Activated naive CD8-positive, alpha-beta T cell treated with anti-CD3 and anti-CD28 coated beads, Interleukin-2, amount 10 ng/mL, durations not matched to agents 7 days and 5 days (primary cell): Measurements from ENCODE around the gene KRTAP12-4. TPM values are rescaled to one million over a fixed set of nuclear protein-coding genes. Genes with fewer than 3 reads are reported as not detected.
"Not testable (repeated sequence)": the region's sequence is repeated elsewhere in the genome, so short reads cannot be mapped to it uniquely, and the experiment has no call there.

Experiments used
- ATAC-seq: fragments of 150-1000 bp; cut with Tn5 transposase; one replicate; pipeline ENCODE4 v1.10.0; 2021; ENCODE audit warnings: low read depth, moderate library complexity
- POLR2A ChIA-PET: fragments of 350-600 bp; sonication (Branson Sonifier 250); formaldehyde crosslinking; loops from one replicate; lab custom pipeline; 2021; ENCODE audit warnings: antibody characterized with exemption; lab: Charles Lee
- DNase-seq: peaks from one replicate; pipeline ENCODE4 v3.0.0; 2021
- H3K27ac Mint-ChIP-seq: one replicate; pipeline ENCODE4 v1.8.0; 2022; ENCODE audit warnings: mild to moderate bottlenecking, mixed read lengths
- H3K27me3 Mint-ChIP-seq: one replicate; pipeline ENCODE4 v1.8.0; 2022; ENCODE audit warnings: mild to moderate bottlenecking, moderate library complexity, mixed read lengths
- H3K36me3 Mint-ChIP-seq: one replicate; pipeline ENCODE4 v1.8.0; 2021; ENCODE audit warnings: mild to moderate bottlenecking, mixed read lengths
- H3K4me1 Mint-ChIP-seq: one replicate; pipeline ENCODE4 v1.8.0; 2021; ENCODE audit warnings: mixed read lengths
- H3K4me3 Mint-ChIP-seq: one replicate; pipeline ENCODE4 v1.8.0; 2022; ENCODE audit warnings: mild to moderate bottlenecking, moderate library complexity, mixed read lengths
- H3K9me3 Mint-ChIP-seq: one replicate; pipeline ENCODE4 v1.8.0; 2021; ENCODE audit warnings: mixed read lengths
- total RNA-seq, 2 experiments: library from RNA; stranded (reverse); gene quantifications; one replicate each; pipeline ENCODE4 v1.2.3, GENCODE V29; 2021

The KRTAP12-4 gene, protein sequence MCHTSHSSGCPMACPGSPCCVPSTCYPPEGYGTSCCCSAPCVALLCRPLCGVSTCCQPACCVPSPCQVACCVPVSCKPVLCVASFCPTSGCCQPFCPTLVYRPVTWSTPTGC
- total RNA-seq: not detected

GRCh38 chr21:44654576-44655175 lies at the start of gene KRTAP12-4:
Gene KRTAP12-4 (minus strand): TSS chr21:44654659. CDS start chr21:44654614, 45 bp downstream.
- POLR2A ChIA-PET: no interaction called here
- DNase-seq (no peak), ATAC-seq (no peak)
- Mint-ChIP-seq H3K27ac (peak within 1 kb of the TSS; percentile 77), H3K9me3 (peaks cover 37% of the 10 kb centered on the region), H3K27me3 (no peaks in the 10 kb centered on the region), H3K36me3 (peaks cover 40% of the 10 kb centered on the region), H3K4me1 (peaks cover 37% of the 10 kb centered on the region), H3K4me3 (peak within 1 kb of the TSS; percentile 30)

DNA sequence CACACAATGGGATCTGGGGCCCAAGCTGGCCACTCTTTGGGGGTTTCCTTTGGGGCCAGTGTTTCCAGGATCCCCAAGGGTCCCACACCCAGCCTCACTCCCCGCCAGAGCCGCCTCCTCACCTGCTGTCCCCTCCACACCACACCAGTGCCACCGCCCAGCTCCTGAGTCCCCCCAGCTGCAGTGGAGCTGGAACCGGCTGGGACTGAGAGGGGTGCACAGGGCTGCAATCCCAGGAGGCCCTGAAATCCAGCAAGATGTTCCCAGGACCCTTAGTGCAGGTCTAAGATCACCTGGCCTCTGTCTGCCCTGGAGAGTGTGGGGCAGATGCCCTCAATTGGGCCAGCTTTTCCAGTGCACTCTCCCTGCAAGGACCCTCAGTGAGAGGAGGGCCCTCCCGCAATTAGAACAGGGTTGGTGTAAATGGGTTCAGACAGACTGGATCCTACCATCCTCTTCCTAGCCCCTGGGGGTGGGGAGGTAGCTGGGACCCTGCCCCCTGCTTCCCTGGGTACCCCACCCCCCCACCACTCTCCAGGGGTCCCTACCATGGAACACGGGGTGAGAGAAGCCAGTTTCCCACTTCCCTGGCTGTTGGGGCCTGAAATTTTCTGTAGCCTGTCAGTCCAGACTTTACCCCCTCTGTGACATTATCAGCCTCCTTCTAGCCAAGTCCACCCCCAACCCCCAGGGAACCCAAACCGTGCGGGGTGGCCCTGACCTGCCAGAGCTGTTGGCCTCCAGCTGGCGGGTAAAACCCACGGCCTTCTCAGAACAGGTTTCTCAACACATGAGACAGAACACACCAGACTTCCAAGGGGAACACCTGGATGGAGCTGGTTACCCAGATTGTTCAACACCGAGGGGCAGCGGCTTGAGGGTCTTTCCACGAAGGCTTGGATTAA lies 49.5 kb upstream of the KRTAP12-4 start:
- H3K27ac Mint-ChIP-seq: no peak overlapping the region
- ATAC-seq (no peak), DNase-seq (no peak)
- no peak overlapping the region for H3K4me3 Mint-ChIP-seq
- no peaks in the 10 kb centered on the region for H3K4me1 Mint-ChIP-seq
- H3K36me3 Mint-ChIP-seq: peaks cover 5% of the 10 kb centered on the region
- H3K9me3 Mint-ChIP-seq: peaks cover 4% of the 10 kb centered on the region
- POLR2A ChIA-PET: no interaction called here
- peaks cover 70% of the 10 kb centered on the region for H3K27me3 Mint-ChIP-seq

GRCh38 chr21:44702973-44703730 lies 48.7 kb upstream of the KRTAP12-4 start:
- POLR2A ChIA-PET: no interaction called here
- Mint-ChIP-seq H3K4me3 (no peak overlapping the region), H3K27ac (no peak overlapping the region), H3K27me3 (peaks cover 70% of the 10 kb centered on the region), H3K4me1 (no peaks in the 10 kb centered on the region), H3K36me3 (peaks cover 5% of the 10 kb centered on the region), H3K9me3 (peaks cover 4% of the 10 kb centered on the region)
- ATAC-seq (no peak), DNase-seq (no peak)

DNA sequence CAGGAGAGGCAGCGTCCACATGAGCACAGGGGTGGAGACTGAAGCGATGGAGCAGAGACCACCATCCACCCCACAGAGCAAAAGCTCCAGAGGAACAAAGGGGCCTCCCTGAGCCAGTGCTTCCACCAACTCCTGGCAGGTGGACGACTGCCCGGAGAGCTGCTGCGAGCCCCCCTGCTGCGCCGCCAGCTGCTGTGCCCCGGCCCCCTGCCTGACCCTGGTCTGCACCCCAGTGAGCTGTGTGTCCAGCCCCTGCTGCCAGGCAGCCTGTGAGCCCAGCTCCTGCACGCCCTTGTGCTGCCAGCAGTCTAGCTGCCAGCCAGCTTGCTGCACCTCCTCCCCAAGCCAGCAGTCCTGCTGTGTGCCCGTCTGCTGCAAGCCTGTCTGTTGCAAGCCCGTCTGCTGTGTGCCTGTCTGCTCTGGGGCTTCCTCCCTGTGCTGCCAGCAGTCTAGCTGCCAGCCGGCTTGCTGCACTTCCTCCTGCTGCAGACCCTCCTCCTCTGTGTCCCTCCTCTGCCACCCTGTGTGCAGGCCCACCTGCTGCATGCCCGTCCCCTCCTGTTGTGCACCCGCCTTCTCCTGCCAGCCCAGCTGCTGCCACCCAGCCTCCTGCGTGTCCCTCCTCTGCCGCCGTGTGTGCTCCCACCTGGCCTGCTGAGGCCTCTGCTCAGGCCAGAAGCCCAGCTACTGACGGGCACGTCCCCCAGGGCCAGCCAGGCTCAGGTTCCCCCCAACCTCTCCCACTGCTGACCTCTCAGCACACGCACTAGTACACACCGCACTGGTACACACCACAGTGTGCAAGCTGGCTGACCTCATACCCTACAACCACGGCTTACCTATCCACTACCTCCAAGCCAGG lies 47.9 kb upstream of the KRTAP12-4 start:
- Mint-ChIP-seq H3K27me3 (peaks cover 70% of the 10 kb centered on the region), H3K36me3 (peaks cover 5% of the 10 kb centered on the region), H3K4me1 (no peaks in the 10 kb centered on the region), H3K27ac (no peak overlapping the region), H3K4me3 (no peak overlapping the region), H3K9me3 (peaks cover 4% of the 10 kb centered on the region)
- POLR2A ChIA-PET: no interaction called here
- DNase-seq: no peak
- no peak for ATAC-seq

DNA sequence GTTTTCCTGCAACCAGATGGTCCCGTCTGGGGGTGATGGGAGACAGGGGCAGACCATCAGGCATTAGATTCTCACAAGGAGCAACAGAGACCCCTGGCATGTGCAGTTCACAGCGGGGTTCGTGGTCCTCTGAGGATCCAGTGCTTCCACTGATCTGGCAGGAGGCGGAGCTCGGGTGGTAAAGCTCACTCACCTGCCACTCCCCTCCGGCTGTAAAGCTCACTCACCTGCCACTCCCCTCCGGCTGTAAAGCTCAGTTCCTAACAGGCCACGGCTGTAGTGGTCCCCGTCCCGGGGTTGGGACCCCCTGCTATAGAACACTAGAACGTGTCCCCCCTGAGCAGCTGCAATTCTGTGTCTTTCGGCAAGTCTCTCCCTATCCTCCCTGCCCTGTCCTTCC lies 47.1 kb upstream of the KRTAP12-4 start:
- DNase-seq (no peak), ATAC-seq (no peak)
- Mint-ChIP-seq H3K36me3 (peaks cover 5% of the 10 kb centered on the region), H3K27ac (no peak overlapping the region), H3K9me3 (peaks cover 4% of the 10 kb centered on the region), H3K27me3 (peaks cover 71% of the 10 kb centered on the region), H3K4me1 (no peaks in the 10 kb centered on the region), H3K4me3 (no peak overlapping the region)
- POLR2A ChIA-PET: no interaction called here

DNA sequence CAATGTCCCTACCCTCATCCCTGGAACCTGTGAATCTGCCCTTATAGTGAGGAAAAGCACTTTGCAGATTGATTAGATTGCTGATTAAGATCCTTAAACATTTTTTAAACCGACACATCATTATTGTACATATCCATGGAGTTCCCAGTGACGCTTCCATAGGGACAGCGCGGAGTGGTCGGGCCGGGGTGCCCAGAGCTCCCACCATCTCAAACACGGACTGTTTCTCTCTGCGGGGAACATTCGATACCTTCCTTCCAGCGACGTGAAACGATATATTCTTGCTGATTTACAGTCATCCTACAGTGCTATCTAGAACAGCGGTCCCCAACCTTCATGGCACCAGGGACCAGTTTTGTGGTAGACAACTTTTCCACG lies 46.6 kb upstream of the KRTAP12-4 start:
- no peak overlapping the region for H3K27ac Mint-ChIP-seq
- DNase-seq: no peak
- no peak overlapping the region for H3K4me3 Mint-ChIP-seq
- peaks cover 68% of the 10 kb centered on the region for H3K27me3 Mint-ChIP-seq
- POLR2A ChIA-PET: no interaction called here
- no peak for ATAC-seq
- H3K36me3 Mint-ChIP-seq: peaks cover 3% of the 10 kb centered on the region
- no peaks in the 10 kb centered on the region for H3K4me1 Mint-ChIP-seq
- peaks cover 4% of the 10 kb centered on the region for H3K9me3 Mint-ChIP-seq

- Mint-ChIP-seq H3K27me3 (peaks cover 64% of the 10 kb centered on the region), H3K9me3 (peaks cover 4% of the 10 kb centered on the region), H3K4me1 (no peaks in the 10 kb centered on the region), H3K4me3 (no peak overlapping the region), H3K36me3 (no peaks in the 10 kb centered on the region), H3K27ac (no peak overlapping the region)
- DNase-seq (no peak), ATAC-seq (no peak)
- POLR2A ChIA-PET: no interaction called here
Measured at GRCh38 chr21:44700101-44701022, 45.9 kb upstream of the KRTAP12-4 start.

GRCh38 chr21:44699502-44700001 lies 45.1 kb upstream of the KRTAP12-4 start:
- no peak overlapping the region for H3K27ac Mint-ChIP-seq

GRCh38 chr21:44697811-44698734 lies 43.6 kb upstream of the KRTAP12-4 start:
- no peaks in the 10 kb centered on the region for H3K9me3 Mint-ChIP-seq
- no peaks in the 10 kb centered on the region for H3K4me1 Mint-ChIP-seq
- no peaks in the 10 kb centered on the region for H3K36me3 Mint-ChIP-seq
- POLR2A ChIA-PET: no interaction called here
- H3K4me3 Mint-ChIP-seq: no peak overlapping the region
- DNase-seq: no peak
- H3K27me3 Mint-ChIP-seq: peaks cover 49% of the 10 kb centered on the region
- no peak overlapping the region for H3K27ac Mint-ChIP-seq
- ATAC-seq: no peak

More at GRCh38 chr21:44699502-44700001, 45.1 kb upstream of the KRTAP12-4 start:
- no peak overlapping the region for H3K4me3 Mint-ChIP-seq
- H3K9me3 Mint-ChIP-seq: no peaks in the 10 kb centered on the region
- ATAC-seq (no peak), DNase-seq (no peak)
- H3K27me3 Mint-ChIP-seq: peaks cover 56% of the 10 kb centered on the region
- POLR2A ChIA-PET: no interaction called here
- no peaks in the 10 kb centered on the region for H3K36me3 Mint-ChIP-seq
- no peaks in the 10 kb centered on the region for H3K4me1 Mint-ChIP-seq

- H3K27ac Mint-ChIP-seq, ATAC-seq, H3K9me3 Mint-ChIP-seq, DNase-seq, H3K4me3 Mint-ChIP-seq, H3K4me1 Mint-ChIP-seq, H3K36me3 Mint-ChIP-seq, POLR2A ChIA-PET: not testable (repeated sequence)
- peaks cover 45% of the 10 kb centered on the region for H3K27me3 Mint-ChIP-seq
Measured at GRCh38 chr21:44697172-44697810, 42.8 kb upstream of the KRTAP12-4 start, which contains the start of gene KRTAP10-12. Gene KRTAP10-12 (plus strand): TSS chr21:44697172. CDS start chr21:44697202, 30 bp downstream.
